Large intestine (tissue), 12 donors: ENCODE data around the gene ZNF750. TPM values are rescaled to one million over a fixed set of nuclear protein-coding genes. Genes with fewer than 3 reads are reported as not detected.

Experiments
- DNase-seq, 2 donors: peaks; one replicate each; pipeline versions ENCODE4 v3.0.0 to v3.0.0-alpha.2; 2013
- H3K27ac ChIP-seq: one replicate; pipeline ENCODE4 v1.5.1; 2013; ENCODE audit warnings: low read length
- H3K27me3 ChIP-seq: 2 replicates; pipeline ENCODE4 v1.6.1; 2013; ENCODE audit warnings: low read length; ENCODE audit not compliant: control insufficient read depth, insufficient read depth
- H3K36me3 ChIP-seq: 2 replicates; pipeline ENCODE4 v1.6.1; 2013; ENCODE audit warnings: low read length; ENCODE audit not compliant: control insufficient read depth, insufficient read depth
- H3K4me1 ChIP-seq: one replicate; pipeline ENCODE4 v1.6.1; 2013; ENCODE audit warnings: low read length; ENCODE audit not compliant: control insufficient read depth, insufficient read depth
- H3K4me3 ChIP-seq: one replicate; pipeline ENCODE4 v1.5.1; 2013; ENCODE audit warnings: low read length
- H3K9me3 ChIP-seq: one replicate; pipeline ENCODE4 v1.6.1; 2013; ENCODE audit warnings: mild to moderate bottlenecking, low read depth, low read length, moderate library complexity; ENCODE audit not compliant: control insufficient read depth
- WGBS: methylation state at CpG from one replicate; pipeline ENCODE4 v1.1.5; 2013; ENCODE audit warnings: low lambda C conversion rate; ENCODE audit not compliant: insufficient coverage; 5-methylcytosine and 5-hydroxymethylcytosine counted together
- long read RNA-seq, 11 donors: transcript quantifications; one replicate each; lab custom pipeline, GENCODE V29; 2026
- polyA plus RNA-seq: library from polyadenylated mRNA; unstranded; fragments of 120-200 nt; gene quantifications from one replicate; pipeline ENCODE4 v1.2.1, GENCODE V29; 2013

ZNF750 gene
- polyA plus RNA-seq, result 0.18 TPM
- long read RNA-seq, donor 1, partial matches to known transcripts, result 27 of 27 reads
- long read RNA-seq, donor 1, other reads (novel, unspliced or antisense), result 0 of 27 reads
- long read RNA-seq, donor 2, partial matches to known transcripts, result 113 of 118 reads
- long read RNA-seq, donor 2, other reads (novel, unspliced or antisense), result 5 of 118 reads
- long read RNA-seq, donor 3, result 0 reads
- long read RNA-seq, donor 4, result 0 reads
- long read RNA-seq, donor 5, partial matches to known transcripts, result 10 of 10 reads
- long read RNA-seq, donor 5, other reads (novel, unspliced or antisense), result 0 of 10 reads
- long read RNA-seq, donor 6, result 0 reads
- long read RNA-seq, donor 7, result 0 reads
- long read RNA-seq, donor 8, partial matches to known transcripts, result 67 of 67 reads
- long read RNA-seq, donor 8, other reads (novel, unspliced or antisense), result 0 of 67 reads
- long read RNA-seq, donor 9, partial matches to known transcripts, result 22 of 22 reads
- long read RNA-seq, donor 9, other reads (novel, unspliced or antisense), result 0 of 22 reads
- long read RNA-seq, donor 10, result 0 reads
- long read RNA-seq, donor 11, partial matches to known transcripts, result 24 of 24 reads
- long read RNA-seq, donor 11, other reads (novel, unspliced or antisense), result 0 of 24 reads

GRCh38 chr17:82839617-82840292, at the start of gene ZNF750:
TSS of gene ZNF750 (minus strand) at chr17:82840022. CDS start at chr17:82832454, 7,568 bp downstream.
- H3K27me3 ChIP-seq, result no peaks in the 10 kb centered on the region
- H3K4me3 ChIP-seq, result no peak within 1 kb of the TSS
- H3K27ac ChIP-seq, result peak within 1 kb of the TSS; percentile 54
- no peak for DNase-seq
- peaks cover 16% of the 10 kb centered on the region for H3K4me1 ChIP-seq
- 83% methylated on average over 1 of the region's 25 CpGs for WGBS
- H3K9me3 ChIP-seq, result no peaks in the 10 kb centered on the region
- H3K36me3 ChIP-seq, result no peaks in the 10 kb centered on the region

- Histone ChIP-seq H3K36me3 (peaks cover 35% of the 10 kb centered on the region), H3K9me3 (no peaks in the 10 kb centered on the region), H3K27me3 (no peaks in the 10 kb centered on the region), H3K4me3 (no peak overlapping the region), H3K4me1 (peaks cover 21% of the 10 kb centered on the region), H3K27ac (no peak overlapping the region)
- WGBS, result no CpG with 5 or more reads among the region's 30 CpGs
- DNase-seq, result no peak
Measured at GRCh38 chr17:82888583-82889495, 49.0 kb upstream of the ZNF750 start.

GRCh38 chr17:82887255-82888164, 47.7 kb upstream of the ZNF750 start:
- Histone ChIP-seq H3K4me1 (peaks cover 34% of the 10 kb centered on the region), H3K27ac (no peak overlapping the region), H3K36me3 (peaks cover 30% of the 10 kb centered on the region), H3K27me3 (no peaks in the 10 kb centered on the region), H3K9me3 (peaks cover 3% of the 10 kb centered on the region), H3K4me3 (no peak overlapping the region)
- WGBS, result 100% methylated on average over 3 of the region's 27 CpGs
- no peak for DNase-seq

- H3K36me3 ChIP-seq, result peaks cover 19% of the 10 kb centered on the region
- peaks cover 11% of the 10 kb centered on the region for H3K9me3 ChIP-seq
- H3K4me1 ChIP-seq, result peaks cover 52% of the 10 kb centered on the region
- H3K27ac ChIP-seq, result no peak overlapping the region
- DNase-seq, result no peak
- no peaks in the 10 kb centered on the region for H3K27me3 ChIP-seq
- WGBS, result no CpG with 5 or more reads among the region's 5 CpGs
- H3K4me3 ChIP-seq, result no peak overlapping the region
Measured at GRCh38 chr17:82884970-82885353, 45.1 kb upstream of the ZNF750 start.

- no CpG with 5 or more reads among the region's 25 CpGs for WGBS
- H3K9me3 ChIP-seq, result peaks cover 11% of the 10 kb centered on the region
- peaks cover 47% of the 10 kb centered on the region for H3K4me1 ChIP-seq
- DNase-seq, result no peak
- no peak overlapping the region for H3K4me3 ChIP-seq
- peaks cover 18% of the 10 kb centered on the region for H3K36me3 ChIP-seq
- no peaks in the 10 kb centered on the region for H3K27me3 ChIP-seq
- no peak overlapping the region for H3K27ac ChIP-seq
Measured at GRCh38 chr17:82884341-82884969, 44.6 kb upstream of the ZNF750 start.

- no peak for DNase-seq
- H3K36me3 ChIP-seq, result peaks cover 21% of the 10 kb centered on the region
- H3K4me3 ChIP-seq, result no peak overlapping the region
- peaks cover 11% of the 10 kb centered on the region for H3K9me3 ChIP-seq
- no peaks in the 10 kb centered on the region for H3K27me3 ChIP-seq
- no CpG with 5 or more reads among the region's 23 CpGs for WGBS
- H3K27ac ChIP-seq, result peak overlapping the region; percentile 89
- peaks cover 47% of the 10 kb centered on the region for H3K4me1 ChIP-seq
Measured at GRCh38 chr17:82883419-82884031, 43.7 kb upstream of the ZNF750 start.

- WGBS, result no CpG with 5 or more reads among the region's 39 CpGs
- DNase-seq, result peak; percentile 55 to 83
- H3K4me1 ChIP-seq, result peaks cover 51% of the 10 kb centered on the region
Measured at GRCh38 chr17:82882715-82883418, 43.0 kb upstream of the ZNF750 start.

GRCh38 chr17:82881900-82882714, 42.3 kb upstream of the ZNF750 start:
- no peaks in the 10 kb centered on the region for H3K27me3 ChIP-seq
- no peak overlapping the region for H3K4me3 ChIP-seq
- H3K9me3 ChIP-seq, result peaks cover 11% of the 10 kb centered on the region
- peak overlapping the region; percentile 89 for H3K27ac ChIP-seq
- DNase-seq, result peak; percentile 89 to 93
- H3K4me1 ChIP-seq, result peaks cover 53% of the 10 kb centered on the region
- H3K36me3 ChIP-seq, result peaks cover 14% of the 10 kb centered on the region
- WGBS, result no CpG with 5 or more reads among the region's 17 CpGs

More at GRCh38 chr17:82882715-82883418, 43.0 kb upstream of the ZNF750 start:
- peaks cover 21% of the 10 kb centered on the region for H3K36me3 ChIP-seq
- peak overlapping the region; percentile 89 for H3K27ac ChIP-seq
- no peaks in the 10 kb centered on the region for H3K27me3 ChIP-seq
- no peak overlapping the region for H3K4me3 ChIP-seq
- peaks cover 11% of the 10 kb centered on the region for H3K9me3 ChIP-seq
